SKM-1 treated with dmso at 0.1 percent for 144 hours (cell line): ENCODE measurements around the gene ZSWIM1.
"Not testable (repeated sequence)": the region's sequence is repeated elsewhere in the genome, so short reads cannot be mapped to it uniquely, and the experiment has no call there.

Experiments used
- DNase-seq: peaks from one replicate; lab custom pipeline; 2025; ENCODE audit not compliant: unreplicated experiment; lab: John Stamatoyannopoulos, UW

The ZSWIM1 gene

DNA sequence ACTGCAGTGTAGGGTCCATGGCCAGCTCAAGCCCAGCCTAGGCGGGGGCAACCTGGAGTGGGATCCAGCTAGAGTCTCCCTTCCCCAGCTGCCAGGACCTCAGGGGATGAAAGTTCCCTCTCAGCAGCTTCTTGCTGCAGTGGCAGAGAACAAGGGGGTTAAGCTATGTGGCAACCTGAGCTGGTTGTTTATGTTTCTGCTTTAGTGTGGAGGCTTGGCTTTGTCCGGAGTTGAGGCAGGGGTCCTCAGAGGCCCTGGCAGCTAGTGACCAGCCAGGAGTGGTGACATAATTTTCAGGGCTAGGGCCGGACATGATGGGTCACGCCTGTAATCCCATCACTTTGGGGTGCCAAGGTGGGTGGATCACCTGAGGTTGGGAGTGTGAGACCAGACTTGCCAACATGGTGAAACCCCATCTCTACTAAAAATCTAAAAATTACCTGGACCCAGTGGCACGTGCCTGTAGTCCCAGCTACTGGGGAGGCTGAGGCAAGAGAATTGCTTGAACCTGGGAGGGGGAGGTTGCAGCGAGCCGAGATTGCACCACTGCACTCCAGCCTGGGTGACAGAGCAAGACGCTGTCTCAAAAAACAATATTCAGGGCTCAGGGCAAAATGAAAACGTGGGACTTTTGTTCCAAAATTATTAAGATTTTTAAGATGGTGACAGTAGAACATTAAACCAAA lies 44.9 kb downstream of the ZSWIM1 start:
- DNase-seq: no peak

DNA sequence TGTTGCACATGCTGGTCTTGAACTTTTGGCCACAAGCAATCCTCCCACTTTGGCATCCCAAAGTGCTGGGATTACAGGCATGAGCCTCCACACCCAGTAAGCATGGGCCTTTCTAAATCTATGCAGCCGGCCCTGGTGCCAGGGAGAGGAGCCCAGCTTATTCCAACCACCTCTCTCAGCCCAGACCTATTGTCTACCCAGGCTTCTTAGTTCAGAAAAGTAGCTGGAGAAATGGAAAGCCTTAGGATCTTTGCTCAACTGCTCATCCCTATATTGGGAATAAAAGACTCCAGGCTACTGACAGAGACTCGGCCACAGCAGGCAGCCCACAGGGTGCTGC lies 45.7 kb downstream of the ZSWIM1 start:
- no peak for DNase-seq

DNA sequence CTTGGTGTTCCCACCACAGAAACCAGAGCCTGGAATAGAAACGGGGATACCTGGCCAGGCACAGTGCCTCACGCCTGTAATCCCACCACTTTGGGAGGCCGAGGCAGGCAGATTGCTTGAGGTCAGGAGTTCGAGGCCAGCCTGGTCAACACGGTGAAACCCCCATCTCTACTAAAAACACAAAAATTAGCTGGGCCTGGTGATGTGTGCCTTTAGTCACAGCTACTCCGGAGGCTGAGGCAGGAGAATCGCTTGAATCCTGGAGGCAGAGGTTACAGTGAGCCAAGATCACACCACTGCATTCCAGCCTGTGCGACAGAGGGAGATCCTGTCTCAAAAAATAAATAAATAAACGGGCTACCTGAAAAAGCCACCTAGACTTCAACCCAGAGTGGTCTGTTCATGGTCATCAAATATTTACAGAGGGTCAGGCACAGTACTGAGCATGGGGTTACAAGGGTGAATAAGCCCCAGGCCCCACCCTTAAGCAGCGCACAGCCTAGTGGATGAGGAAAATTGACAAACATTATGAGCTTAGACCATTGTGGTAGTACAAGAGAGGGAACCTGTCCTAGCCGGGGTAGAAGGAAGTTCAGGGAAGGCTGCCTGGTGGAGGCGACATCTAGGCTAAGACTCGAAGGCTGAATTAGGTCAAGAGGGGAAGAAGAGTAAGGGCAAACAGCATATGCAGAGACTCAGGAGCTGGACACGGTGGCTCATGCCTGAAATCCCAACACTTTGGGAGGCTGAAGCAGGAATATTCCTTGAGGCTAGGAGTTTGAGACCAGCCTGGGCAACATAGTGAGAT lies 46.2 kb downstream of the ZSWIM1 start:
- no peak for DNase-seq

- DNase-seq: not testable (repeated sequence)
Observed at GRCh38 chr20:45931680-45932079, 50.7 kb downstream of the ZSWIM1 start.

- DNase-seq: peak; percentile 45
Observed at GRCh38 chr20:45933266-45934045, 52.4 kb downstream of the ZSWIM1 start.

- no peak for DNase-seq
Observed at GRCh38 chr20:45934046-45934585, 53.1 kb downstream of the ZSWIM1 start.
